GM15510 (cell line): Measurements from ENCODE around the gene EPC2.

Experiments used
- POLR2A ChIP-seq: IDR thresholded peaks from 3 replicates; pipeline ENCODE4 v1.6.1; 2011; ENCODE audit warnings: borderline replicate concordance; ENCODE audit not compliant: insufficient read length; ENCODE audit errors: extremely low read depth

The EPC2 gene

GRCh38 chr2:148654435-148654834 is 9.9 kb downstream of the EPC2 start:
- no peak for TF ChIP-seq POLR2A

- no peak for TF ChIP-seq POLR2A
Measured at GRCh38 chr2:148656516-148656915, 12.0 kb downstream of the EPC2 start.

GRCh38 chr2:148658807-148659722 is 14.5 kb downstream of the EPC2 start:
- TF ChIP-seq POLR2A: no peak

- TF ChIP-seq POLR2A: no peak
Measured at GRCh38 chr2:148660999-148661398, 16.4 kb downstream of the EPC2 start.

GRCh38 chr2:148664229-148664628 is 19.7 kb downstream of the EPC2 start:
- TF ChIP-seq POLR2A: no peak

GRCh38 chr2:148666555-148666954 is 22.0 kb downstream of the EPC2 start:
- TF ChIP-seq POLR2A: no peak

GRCh38 chr2:148667113-148667836 is 22.7 kb downstream of the EPC2 start:
- no peak for TF ChIP-seq POLR2A

GRCh38 chr2:148670773-148671172 is 26.2 kb downstream of the EPC2 start:
- no peak for TF ChIP-seq POLR2A

- no peak for TF ChIP-seq POLR2A
Measured at GRCh38 chr2:148674063-148675020, 29.8 kb downstream of the EPC2 start.

GRCh38 chr2:148675708-148676107 is 31.2 kb downstream of the EPC2 start:
- TF ChIP-seq POLR2A: no peak

- TF ChIP-seq POLR2A: no peak
Measured at GRCh38 chr2:148680462-148680861, 35.9 kb downstream of the EPC2 start.

GRCh38 chr2:148681443-148681842 is 36.9 kb downstream of the EPC2 start:
- no peak for TF ChIP-seq POLR2A

GRCh38 chr2:148684507-148684906 is 40.0 kb downstream of the EPC2 start:
- TF ChIP-seq POLR2A: no peak

- TF ChIP-seq POLR2A: no peak
Measured at GRCh38 chr2:148687543-148687942, 43.0 kb downstream of the EPC2 start.

- no peak for TF ChIP-seq POLR2A
Measured at GRCh38 chr2:148696985-148697384, 52.4 kb downstream of the EPC2 start.

- TF ChIP-seq POLR2A: no peak
Measured at GRCh38 chr2:148699830-148700229, 55.3 kb downstream of the EPC2 start.

GRCh38 chr2:148701039-148701438 is 56.5 kb downstream of the EPC2 start:
- TF ChIP-seq POLR2A: no peak
